Fibroblast of peridontal ligament (primary cell): ENCODE results near the gene SIK3.
"Not testable (repeated sequence)": the region's sequence is repeated elsewhere in the genome, so short reads cannot be mapped to it uniquely, and the experiment has no call there.

ENCODE experiments used
- DNase-seq: peaks from one replicate; pipeline ENCODE4 v3.0.0-alpha.2; 2010; ENCODE audit errors: extremely low read depth

The SIK3 gene

DNA sequence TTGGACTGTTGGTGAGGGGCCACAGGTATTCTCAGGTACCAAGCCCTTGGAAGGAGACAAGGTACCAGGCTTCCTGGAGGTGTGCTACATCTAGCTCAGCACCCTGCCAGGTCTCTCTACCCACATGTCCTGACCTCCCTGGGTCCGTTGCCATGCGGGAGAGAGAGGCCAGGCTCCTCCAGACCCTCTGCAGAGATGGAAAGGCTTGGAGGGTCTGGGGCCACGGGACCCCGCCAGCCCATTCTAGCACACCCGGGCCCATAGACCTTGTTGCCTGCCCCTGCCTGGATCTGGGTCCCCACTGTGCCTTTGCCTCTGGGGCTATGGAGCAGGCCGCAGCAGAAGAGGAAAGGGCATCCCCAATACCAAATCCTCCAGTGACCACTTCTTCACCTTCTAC, 270.8 kb downstream of the SIK3 start:
- DNase-seq: no peak

DNA sequence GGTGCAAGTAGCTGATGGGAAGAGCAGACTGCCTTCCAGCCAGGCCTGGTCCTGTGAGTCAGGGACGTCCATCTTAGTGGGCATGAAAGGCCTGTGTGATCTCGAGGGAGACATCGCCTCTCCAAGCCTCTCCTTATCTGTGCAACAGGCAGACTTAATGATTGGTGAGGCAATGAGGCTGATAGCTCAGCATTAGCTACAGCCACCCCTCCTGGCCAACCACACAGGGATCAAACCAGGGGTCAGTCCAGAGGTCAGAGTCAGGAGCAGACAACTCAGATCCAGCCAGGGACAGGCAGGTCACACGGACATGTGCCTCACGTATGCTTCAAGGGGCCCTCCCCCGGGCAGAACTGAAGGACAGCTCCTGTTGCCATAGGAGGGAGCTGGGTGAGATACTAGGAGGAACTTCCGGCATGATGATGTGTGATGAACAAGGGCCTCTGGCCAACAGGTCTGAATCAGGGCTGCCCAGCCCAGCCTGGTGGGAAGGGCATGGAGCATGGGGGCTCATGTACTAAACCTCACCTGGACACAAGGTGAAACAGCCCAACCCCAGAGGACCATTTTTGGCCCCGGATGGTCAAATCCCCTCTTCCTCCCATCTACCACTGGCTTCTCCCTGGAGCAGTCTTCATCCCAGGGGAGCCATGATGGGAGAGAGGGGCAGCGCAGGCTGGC, 271.3 kb downstream of the SIK3 start:
- DNase-seq: no peak

DNA sequence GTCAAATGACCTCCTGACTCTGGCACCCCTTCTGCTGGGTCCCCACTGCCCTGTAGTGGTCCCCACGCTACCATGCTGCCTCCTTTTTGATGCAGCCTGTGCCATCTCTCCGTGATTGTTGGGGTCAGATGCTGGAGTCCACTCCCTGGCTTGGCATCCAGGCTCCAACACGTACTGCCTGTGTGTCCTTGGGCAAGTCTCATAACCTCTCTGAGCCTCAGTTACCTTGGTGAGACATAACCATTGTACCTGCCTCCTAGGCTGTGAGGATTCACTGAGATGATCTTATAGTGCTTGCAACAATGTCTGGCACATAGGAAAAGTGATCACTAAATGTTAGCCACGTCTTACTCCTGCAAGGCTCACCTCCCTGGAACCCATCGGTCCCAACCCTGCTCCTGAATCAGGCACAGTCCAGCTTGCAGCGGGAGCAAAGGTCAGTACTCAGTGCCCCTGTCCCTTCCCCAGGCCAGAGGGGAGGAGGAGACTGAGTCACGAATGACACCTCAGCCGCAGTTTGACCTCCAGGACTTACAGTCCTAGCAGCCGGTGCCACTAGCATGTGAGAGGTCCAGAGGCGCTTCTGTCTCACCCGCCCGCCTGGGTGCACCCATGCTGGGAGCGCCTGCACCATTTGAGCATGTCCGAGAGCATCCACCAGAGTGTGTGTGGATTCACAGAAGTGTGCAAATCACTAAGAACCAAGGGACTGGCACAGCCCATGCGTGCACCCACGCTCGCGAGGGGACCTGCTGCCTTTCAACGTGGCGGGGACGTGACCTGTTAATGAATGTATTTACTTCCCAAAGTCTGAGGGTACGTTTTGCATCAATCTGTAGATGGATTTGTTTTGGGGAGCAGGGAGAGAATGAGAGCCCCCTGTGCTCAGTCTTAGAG, 272.1 kb downstream of the SIK3 start:
- DNase-seq: no peak

- DNase-seq: no peak
Observed at GRCh38 chr11:116825434-116825833, 272.8 kb downstream of the SIK3 start.

DNA sequence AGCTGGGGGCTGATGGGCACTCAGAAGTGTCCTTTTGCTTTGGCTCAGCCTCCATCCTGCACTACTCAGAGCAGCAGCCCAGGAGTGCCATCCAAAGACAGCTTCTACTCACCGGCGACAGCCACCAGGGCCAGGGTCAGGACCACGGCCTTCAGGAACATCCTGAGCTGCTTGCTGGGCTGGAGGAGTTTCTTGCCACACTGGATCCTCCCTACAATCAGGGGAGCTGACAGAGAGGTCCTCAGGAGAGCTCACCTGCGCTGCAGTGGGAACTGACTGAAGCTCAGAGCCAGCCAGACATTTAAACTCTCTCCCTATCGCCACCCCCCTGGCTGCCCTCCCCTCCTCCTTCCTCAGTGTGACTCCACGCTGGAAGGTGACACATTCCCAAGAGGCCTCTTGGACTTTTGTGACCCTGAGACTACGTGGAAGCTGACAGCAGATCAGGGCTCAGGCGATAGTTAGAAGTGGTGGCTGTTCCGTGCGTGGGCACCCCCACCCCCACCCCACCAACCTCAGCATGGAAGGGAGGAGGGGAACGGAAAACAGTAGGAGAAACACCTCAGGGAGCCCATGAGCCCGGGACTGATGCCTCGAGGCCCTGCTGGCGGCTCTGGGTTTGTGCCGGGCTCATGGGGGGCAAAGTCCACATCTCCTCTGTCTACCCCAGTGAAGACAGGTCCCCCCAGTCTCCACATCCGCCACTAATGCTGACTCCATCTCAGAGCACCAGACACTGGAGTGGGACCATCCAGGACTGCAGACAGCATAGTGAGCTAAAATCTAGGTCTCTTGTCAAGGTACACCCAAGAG, 275.0 kb downstream of the SIK3 start, which contains the start of gene APOA4:
TSS of gene APOA4 (minus strand) at position 274 of the 813 bp plus-strand sequence. CDS start at position 161, 113 bp downstream.
- DNase-seq: no peak

GRCh38 chr11:116822575-116822974, 275.7 kb downstream of the SIK3 start:
- no peak for DNase-seq

DNA sequence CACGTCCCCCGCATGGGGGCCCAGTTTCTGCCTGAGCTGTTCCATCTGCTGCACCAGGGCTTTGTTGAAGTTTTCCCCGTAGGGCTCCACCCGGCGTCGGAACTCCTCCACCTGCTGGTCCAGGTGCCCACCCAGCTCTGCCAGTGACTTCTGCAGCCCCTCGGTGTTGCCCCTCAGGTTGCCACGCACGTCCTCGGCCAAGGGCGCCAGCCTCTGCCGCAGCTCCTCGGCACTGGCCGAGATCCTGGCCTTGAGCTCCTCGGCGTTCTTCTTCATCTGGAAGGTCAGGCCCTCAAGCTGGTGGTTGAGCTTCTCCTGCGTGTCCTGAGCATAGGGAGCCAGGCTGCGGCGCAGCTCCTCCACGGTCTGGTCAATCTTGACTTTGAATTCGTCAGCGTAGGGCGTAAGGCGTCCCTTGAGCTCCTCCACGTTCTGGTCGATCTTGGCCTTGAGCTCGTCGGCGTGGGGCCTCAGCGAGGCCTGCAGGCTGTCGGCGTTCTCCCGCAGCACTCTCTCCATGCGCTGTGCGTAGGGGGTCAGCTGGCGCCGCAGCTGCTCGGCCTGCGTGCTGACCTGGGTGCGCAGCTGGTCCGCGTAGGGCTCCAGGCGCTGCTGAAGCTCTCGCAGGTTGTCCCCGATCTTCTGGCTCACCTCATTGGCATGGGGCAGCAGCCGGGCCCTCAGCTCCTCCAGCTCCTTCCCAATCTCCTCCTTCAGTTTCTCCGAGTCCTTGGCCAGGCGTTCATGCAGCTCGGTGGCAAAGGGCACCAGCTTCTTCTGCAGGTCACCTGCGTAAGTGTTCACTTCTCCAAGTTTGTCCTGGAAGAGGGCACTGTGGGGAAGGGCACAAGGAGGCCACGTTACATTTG, 276.9 kb downstream of the SIK3 start:
- DNase-seq: no peak

- DNase-seq: no peak
Observed at GRCh38 chr11:116819049-116819448, 279.2 kb downstream of the SIK3 start.

DNA sequence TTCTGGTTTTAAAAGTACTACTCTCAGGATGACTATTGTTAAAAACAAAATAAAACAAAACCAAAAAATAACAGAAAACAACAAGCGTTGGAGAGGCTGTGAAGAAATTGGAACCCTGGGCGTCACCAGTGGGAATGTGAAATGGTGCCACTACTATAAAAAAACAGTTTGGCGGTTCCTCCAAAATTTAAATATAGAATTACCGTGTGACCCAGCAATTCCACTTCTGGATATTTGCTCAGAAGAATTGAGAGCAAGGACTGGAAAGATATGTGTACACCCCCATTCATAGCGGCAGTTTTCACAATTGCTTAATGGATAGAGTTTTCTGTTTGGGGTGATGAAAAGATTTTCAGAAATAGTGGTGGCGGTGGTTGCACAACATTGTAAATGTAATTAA, 283.7 kb downstream of the SIK3 start:
- DNase-seq: no peak

GRCh38 chr11:116813781-116814471, 284.3 kb downstream of the SIK3 start:
- no peak for DNase-seq

DNA sequence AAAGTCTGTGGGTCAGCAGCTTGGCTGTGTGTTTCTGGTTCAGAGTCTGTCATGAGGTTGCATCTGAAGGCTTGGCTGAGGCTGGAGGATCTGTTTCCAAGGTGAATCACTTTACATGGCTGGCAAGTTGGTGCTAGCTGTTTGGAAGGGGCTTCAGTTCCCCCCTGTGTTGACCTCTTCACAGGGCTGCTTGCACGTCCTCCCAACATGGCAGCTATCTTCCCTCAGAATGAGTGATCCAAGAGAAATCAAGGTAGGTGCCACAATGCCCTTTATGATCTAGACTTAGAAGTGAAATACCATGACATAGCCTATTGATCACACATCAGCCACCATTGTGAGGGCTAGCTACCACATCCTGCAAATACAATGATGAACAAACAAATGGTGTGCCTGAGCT, 285.1 kb downstream of the SIK3 start:
- DNase-seq: no peak

DNA sequence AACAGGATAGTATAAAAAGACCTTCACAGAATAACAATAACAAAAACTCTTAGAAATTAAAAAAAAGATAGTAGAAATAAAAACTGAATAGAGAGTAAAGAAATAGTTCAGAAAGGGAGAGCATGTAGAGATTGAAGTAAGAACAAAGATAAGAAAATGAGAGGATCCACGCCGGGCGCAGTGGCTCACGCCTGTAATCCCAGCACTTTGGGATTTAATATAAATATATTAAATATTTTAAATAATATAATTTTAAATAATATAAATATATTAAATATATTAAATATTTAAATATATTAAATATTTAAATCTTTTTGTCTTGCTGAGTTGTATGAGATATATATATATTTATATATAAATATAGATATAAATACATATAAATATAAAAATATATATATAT, 286.1 kb downstream of the SIK3 start:
- DNase-seq: no peak

DNA sequence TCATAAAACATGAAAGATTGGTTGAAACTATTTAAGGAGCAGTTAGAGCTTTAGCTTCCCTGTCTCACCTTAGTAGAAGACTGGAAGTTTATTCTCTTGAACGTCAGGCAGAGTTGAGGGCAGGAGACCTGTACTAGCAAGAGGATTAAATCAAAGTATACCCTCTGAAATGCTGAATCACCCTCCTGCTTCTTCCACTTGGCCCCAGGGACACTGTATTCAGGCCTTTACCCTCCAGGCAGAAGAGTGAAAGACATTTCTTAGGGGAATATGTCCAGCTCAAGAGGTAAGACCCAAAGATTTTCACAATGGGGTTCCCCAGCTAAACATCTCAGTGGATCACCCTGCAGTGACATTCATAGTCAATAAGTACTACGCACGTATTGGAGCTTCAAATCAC, 287.0 kb downstream of the SIK3 start:
- no peak for DNase-seq

DNA sequence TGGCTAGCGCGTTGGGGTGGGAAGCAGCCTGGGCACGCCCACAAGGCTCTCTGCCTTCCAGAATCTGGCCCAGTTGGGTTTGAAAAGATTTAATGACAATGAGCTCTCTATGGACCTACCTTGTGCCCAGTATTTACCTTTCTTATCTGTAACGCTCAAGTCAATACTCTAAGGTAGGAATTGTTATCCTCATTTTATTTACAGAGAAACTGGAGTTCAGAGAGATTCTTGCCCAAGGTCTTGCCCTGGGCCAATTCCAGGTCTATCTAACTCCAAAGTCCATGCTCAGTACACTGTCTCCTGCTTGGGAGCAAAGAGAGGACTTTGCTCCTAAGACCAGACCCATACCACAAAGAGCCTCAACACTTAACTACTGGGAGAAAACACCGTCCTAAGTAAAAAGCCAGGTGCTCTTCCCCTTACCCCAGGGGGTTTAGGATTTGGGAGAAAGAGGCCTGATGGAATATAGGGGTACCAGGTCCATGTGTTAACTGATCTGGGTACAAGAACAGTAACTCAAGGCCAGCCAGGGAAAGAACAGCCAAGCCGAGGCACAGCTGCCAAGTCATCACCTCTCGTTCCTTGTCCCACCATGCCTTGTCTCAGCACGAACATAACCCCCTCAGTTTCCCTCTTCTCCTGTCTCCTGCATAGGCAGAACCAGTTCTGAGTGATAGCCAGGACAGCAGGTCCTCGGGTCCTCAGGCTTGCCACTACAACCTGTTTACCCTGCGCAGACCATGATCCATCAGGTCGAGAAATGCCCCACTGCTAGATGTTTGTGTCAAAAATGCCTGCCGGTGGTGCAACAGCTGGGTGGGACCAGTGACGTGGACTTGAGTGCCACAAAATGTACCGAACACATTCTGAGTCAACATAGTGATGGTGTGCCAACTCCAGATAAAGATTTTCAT, 289.7 kb downstream of the SIK3 start:
- peak; percentile 26 for DNase-seq

DNA sequence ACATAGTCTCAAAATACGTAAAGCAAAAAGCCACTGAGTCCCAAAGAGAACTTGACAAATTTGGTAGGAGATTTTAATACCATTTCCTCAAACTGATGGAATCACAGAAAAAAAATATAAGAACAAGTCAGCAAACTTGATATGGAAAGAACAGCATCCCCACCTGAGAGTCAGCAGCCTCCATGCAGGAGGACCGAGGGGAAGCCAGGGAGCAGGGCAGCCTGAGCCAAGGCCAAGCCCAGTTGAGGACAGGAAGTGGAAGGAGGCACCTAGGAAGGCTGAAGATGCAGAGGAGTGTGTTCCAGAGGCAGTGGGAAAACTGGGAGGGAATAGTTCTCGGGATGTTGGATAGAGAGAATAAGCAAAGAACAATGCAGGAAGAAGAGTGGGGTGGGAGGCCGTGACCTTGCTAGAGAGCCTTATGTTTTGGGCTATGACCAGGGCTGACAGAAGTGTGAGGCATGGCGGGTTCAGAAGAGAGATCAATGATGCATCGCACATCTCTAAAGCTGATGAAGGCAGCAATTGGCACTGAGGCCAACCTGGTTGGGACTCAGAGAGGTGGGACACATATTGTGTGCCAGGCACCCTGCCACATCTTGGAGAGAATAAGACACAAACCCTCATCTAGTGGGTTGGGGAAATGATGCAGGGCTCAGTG, 290.5 kb downstream of the SIK3 start:
- DNase-seq: no peak

- DNase-seq: no peak
Observed at GRCh38 chr11:116804001-116804400, 294.2 kb downstream of the SIK3 start.

DNA sequence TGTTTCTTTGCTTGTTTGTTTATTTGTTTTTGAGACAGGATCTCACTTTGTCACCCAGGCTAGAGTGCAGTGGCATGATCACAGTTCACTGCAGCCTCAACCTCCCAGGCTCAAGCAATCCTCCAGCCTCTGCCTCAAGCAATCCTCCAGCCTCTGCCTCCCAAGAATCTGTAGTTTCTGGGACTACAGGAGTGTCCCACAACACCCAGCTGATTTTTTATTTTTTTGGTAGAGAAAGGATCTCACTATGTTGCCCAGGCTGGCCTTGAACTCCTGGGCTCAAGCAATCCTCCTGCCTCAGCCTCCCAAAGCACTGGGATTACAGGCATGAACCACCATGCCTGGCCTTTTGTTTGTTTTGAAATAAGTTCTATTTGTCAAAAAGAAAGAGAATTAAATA, 296.6 kb downstream of the SIK3 start:
- DNase-seq: not testable (repeated sequence)

DNA sequence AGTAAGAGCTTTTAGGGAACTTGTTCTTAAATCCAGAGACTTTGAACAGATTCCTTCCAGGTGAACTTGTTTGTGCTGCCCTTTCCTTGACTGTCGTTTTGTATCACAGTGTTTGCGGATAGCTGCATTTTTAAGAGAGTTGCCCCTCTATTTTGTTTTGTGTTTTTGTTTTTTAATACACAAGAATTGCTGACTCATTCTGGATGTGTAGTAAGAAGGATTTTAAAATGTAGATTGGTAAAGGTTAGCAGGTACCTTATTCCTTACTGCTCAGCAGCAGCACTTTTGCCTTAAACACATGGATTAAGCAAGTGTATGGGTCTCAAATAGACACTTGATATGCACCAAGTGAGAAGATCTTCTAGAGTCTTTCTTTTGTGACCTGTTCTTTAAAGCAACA, 297.6 kb downstream of the SIK3 start:
- no peak for DNase-seq

GRCh38 chr11:116798368-116798767, 299.9 kb downstream of the SIK3 start:
- DNase-seq: no peak
